Stimulated activated CD8-positive, alpha-beta memory T cell treated with anti-CD3 and anti-CD28 coated beads, Interleukin-4, amount 100 ng/mL, for 24 hours (primary cell): ENCODE measurements around the gene MTUS2.

Experiments used
- DNase-seq: peaks from one replicate; pipeline ENCODE4 v3.0.0-alpha.2; 2020; ENCODE audit warnings: low read depth

The MTUS2 gene

GRCh38 chr13:29453617-29454011, 633.5 kb downstream of the MTUS2 start:
- no peak for DNase-seq

- DNase-seq: no peak
Observed at GRCh38 chr13:29454931-29455481, 634.9 kb downstream of the MTUS2 start.

- DNase-seq: no peak
Observed at GRCh38 chr13:29456419-29456818, 636.3 kb downstream of the MTUS2 start.

- DNase-seq: no peak
Observed at GRCh38 chr13:29457299-29457698, 637.2 kb downstream of the MTUS2 start.

- no peak for DNase-seq
Observed at GRCh38 chr13:29458419-29458818, 638.3 kb downstream of the MTUS2 start.

- no peak for DNase-seq
Observed at GRCh38 chr13:29459813-29460355, 639.7 kb downstream of the MTUS2 start.

- no peak for DNase-seq
Observed at GRCh38 chr13:29464105-29464679, 644.1 kb downstream of the MTUS2 start.

- no peak for DNase-seq
Observed at GRCh38 chr13:29465741-29466293, 645.7 kb downstream of the MTUS2 start.

GRCh38 chr13:29471551-29471950, 651.4 kb downstream of the MTUS2 start:
- no peak for DNase-seq

GRCh38 chr13:29472332-29472961, 652.3 kb downstream of the MTUS2 start:
- DNase-seq: peak; percentile 42

- no peak for DNase-seq
Observed at GRCh38 chr13:29473166-29473565, 653.0 kb downstream of the MTUS2 start.

- no peak for DNase-seq
Observed at GRCh38 chr13:29474991-29475390, 654.9 kb downstream of the MTUS2 start.

- DNase-seq: no peak
Observed at GRCh38 chr13:29476046-29476445, 655.9 kb downstream of the MTUS2 start.

- DNase-seq: no peak
Observed at GRCh38 chr13:29479716-29480492, 659.8 kb downstream of the MTUS2 start.

GRCh38 chr13:29480893-29481525, 660.9 kb downstream of the MTUS2 start:
- DNase-seq: no peak

GRCh38 chr13:29481603-29482002, 661.5 kb downstream of the MTUS2 start:
- DNase-seq: no peak

GRCh38 chr13:29482504-29482903, 662.4 kb downstream of the MTUS2 start:
- DNase-seq: no peak

- no peak for DNase-seq
Observed at GRCh38 chr13:29483211-29483610, 663.1 kb downstream of the MTUS2 start.

GRCh38 chr13:29483623-29484022, 663.5 kb downstream of the MTUS2 start:
- DNase-seq: no peak

- DNase-seq: no peak
Observed at GRCh38 chr13:29484236-29484635, 664.1 kb downstream of the MTUS2 start.

- DNase-seq: no peak
Observed at GRCh38 chr13:29484796-29485195, 664.7 kb downstream of the MTUS2 start.

GRCh38 chr13:29486551-29486950, 666.4 kb downstream of the MTUS2 start:
- no peak for DNase-seq
